ENCODE results near the gene FKBP1A. TPM values are rescaled to one million over a fixed set of nuclear protein-coding genes. Genes with fewer than 3 reads are reported as not detected.

The FKBP1A gene
- total and polyA plus RNA-seq, 8 donors = 33.0 to 283 (median 149) TPM

DNA sequence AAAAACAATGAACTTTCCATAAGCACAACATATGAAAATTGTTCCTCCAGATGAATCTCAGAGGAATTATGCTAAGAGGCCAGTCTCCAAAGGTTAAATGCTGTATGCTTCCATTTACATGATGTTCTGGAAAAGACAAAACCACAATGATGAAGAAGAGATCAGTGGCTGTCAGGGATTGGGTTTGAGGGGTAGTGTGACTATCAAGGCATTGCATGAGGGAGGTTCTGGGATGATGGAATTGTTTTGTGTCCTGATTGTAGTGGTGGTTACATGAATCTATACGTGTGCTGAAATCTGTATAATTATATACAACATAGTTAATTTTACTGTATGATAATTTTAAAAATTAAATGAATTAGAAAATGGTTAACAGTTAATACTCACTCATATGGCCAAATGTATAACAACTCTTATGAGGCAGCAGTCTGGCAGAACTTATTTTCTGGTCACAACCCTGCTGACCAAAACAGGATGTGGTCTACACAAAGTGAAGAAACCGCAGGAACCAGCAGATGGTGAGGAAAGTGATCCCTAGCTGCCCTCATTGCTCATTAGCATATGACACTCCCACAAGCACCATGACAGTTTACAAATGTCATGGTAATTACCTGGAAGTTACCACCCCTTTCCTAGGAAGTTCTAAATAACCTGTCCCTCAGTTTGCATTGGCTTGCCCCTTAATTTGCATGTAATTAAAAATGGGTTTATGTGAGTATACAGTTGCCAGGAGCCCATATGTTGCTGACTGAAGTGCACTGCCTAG is 41.9 kb upstream of the FKBP1A start:
- no peak overlapping the region for H3K27ac ChIP-seq
- intact Hi-C loops (cut with DNase I; ENCODE audit: low total_unique reads) = loop anchor here (5.0 kb wide), 1 partner anchor 122 kb away; no protein-coding TSS in a partner anchor
- H3K27me3 ChIP-seq = no peaks in the 10 kb centered on the region
- no peaks in the 10 kb centered on the region for H3K9me3 ChIP-seq
- H3K36me3 ChIP-seq = peaks cover 0 to 8% (median 5%) of the 10 kb centered on the region in 4 donors
- TF ChIP-seq POLR2A (IDR thresholded peaks at IDR 0.05) = no peak
- no peak for TF ChIP-seq POLR2AphosphoS5 (IDR thresholded peaks at IDR 0.05)
- TF ChIP-seq, protein P1, sequence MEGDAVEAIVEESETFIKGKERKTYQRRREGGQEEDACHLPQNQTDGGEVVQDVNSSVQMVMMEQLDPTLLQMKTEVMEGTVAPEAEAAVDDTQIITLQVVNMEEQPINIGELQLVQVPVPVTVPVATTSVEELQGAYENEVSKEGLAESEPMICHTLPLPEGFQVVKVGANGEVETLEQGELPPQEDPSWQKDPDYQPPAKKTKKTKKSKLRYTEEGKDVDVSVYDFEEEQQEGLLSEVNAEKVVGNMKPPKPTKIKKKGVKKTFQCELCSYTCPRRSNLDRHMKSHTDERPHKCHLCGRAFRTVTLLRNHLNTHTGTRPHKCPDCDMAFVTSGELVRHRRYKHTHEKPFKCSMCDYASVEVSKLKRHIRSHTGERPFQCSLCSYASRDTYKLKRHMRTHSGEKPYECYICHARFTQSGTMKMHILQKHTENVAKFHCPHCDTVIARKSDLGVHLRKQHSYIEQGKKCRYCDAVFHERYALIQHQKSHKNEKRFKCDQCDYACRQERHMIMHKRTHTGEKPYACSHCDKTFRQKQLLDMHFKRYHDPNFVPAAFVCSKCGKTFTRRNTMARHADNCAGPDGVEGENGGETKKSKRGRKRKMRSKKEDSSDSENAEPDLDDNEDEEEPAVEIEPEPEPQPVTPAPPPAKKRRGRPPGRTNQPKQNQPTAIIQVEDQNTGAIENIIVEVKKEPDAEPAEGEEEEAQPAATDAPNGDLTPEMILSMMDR (IDR thresholded peaks at IDR 0.05) = no peak
- no peak for TF ChIP-seq EP300 (IDR thresholded peaks at IDR 0.05)
- no peak overlapping the region for H3K4me3 ChIP-seq
- peaks cover 0 to 13% (median 3%) of the 10 kb centered on the region in 4 donors for H3K4me1 ChIP-seq
- WGBS, 5 donors = 55 to 71% (median 67%) methylated on average over 2 of the region's 2 CpGs
- DNase-seq = peak; percentile 30 to 67

DNA sequence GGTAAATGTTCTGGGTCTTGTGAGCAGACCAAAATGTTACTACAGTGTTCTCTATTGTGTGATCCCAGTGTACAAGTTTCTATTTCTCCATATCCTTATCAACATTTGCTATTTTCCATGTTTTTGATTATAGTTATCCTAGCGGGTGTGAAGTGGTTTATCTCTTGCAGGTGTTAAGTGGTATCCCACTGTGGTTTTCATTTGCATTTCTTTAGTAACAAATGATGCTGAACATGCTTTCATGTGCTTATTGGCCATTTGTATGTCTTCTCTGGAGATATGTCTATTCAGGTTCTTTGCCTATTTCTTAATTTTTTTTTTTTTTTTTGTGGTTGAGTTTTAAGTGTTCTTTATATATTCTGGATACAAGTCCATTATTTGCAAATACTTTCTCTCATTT is 38.3 kb upstream of the FKBP1A start:
- no peak for DNase-seq
- no peaks in the 10 kb centered on the region for H3K36me3 ChIP-seq
- peaks cover 0 to 13% (median 0%) of the 10 kb centered on the region in 4 donors for H3K4me1 ChIP-seq
- no peak overlapping the region for H3K27ac ChIP-seq
- no peak overlapping the region for H3K4me3 ChIP-seq
- H3K27me3 ChIP-seq = peaks cover 0 to 11% (median 0%) of the 10 kb centered on the region in 3 donors
- no peaks in the 10 kb centered on the region for H3K9me3 ChIP-seq
- 7 to 35% (median 27%) methylated on average over 1 of the region's 1 CpG for WGBS, 5 donors
- intact Hi-C loops (cut with DNase I; ENCODE audit: low total_unique reads) = no loop called here
- TF ChIP-seq EP300 (IDR thresholded peaks at IDR 0.05) (no peak), POLR2AphosphoS5 (IDR thresholded peaks at IDR 0.05) (no peak), POLR2A (IDR thresholded peaks at IDR 0.05) (no peak)
- TF ChIP-seq, protein P1 (IDR thresholded peaks at IDR 0.05) = no peak

DNA sequence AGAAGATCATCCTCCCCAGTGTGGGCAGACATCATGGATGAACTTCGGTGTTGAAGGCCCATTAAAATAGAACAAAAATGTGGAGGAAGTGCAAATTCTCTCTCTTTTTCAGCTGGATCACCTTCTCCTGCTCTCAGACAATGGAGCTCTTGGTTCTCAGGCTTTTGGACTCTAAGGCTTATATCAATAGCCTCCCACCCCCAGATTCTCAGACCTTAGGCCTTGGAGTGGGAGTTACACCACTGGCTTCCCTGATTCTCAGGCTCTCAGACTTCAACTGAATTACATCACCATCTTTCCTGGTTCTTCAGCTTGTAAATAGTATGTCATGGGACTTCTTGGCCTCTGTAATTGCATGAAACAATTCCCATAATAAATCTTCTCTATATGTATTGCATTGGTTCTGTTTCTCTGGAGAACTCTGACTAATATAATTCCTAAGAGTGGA is 37.2 kb upstream of the FKBP1A start:
- Histone ChIP-seq H3K4me1 (peaks cover 0 to 9% (median 0%) of the 10 kb centered on the region in 4 donors), H3K4me3 (no peak overlapping the region), H3K27ac (no peak overlapping the region), H3K9me3 (no peaks in the 10 kb centered on the region), H3K27me3 (peaks cover 0 to 11% (median 0%) of the 10 kb centered on the region in 3 donors), H3K36me3 (no peaks in the 10 kb centered on the region)
- TF ChIP-seq EP300 (IDR thresholded peaks at IDR 0.05) = no peak
- TF ChIP-seq, protein P1 (IDR thresholded peaks at IDR 0.05) = no peak
- no peak for TF ChIP-seq POLR2A (IDR thresholded peaks at IDR 0.05)
- no peak for TF ChIP-seq POLR2AphosphoS5 (IDR thresholded peaks at IDR 0.05)
- 79 to 100% (median 88%) methylated on average over 1 of the region's 1 CpG for WGBS, 5 donors
- peak in 1 of 2 donors; percentile 45 for DNase-seq
- intact Hi-C loops (cut with DNase I; ENCODE audit: low total_unique reads) = no loop called here

DNA sequence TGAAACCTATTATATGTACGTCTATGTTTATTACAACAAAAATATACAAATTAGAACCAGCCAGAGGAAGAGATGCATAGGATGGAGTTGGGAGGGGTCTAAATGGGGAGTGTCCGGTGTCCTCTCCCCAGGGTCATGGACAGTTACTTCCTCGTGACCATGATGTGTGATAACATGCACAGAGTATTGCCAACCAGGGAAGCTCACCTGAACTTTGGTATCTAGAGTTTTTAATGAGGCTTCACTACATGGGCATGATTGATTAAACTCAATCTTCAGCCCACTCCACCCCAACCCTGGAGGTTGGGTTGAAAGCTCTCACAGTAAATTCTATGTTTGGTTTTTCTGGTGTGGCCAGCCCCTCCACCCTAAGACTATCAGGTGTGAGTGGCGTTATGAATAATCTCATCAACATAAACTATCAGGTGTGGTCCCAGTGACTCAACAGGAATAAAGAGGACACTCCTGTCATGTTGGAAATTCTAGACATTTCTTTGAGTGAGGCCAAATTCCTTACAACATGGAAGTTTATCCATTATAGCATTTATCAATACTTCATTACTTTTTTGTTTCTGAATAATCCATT is 36.4 kb upstream of the FKBP1A start:
- Histone ChIP-seq H3K4me1 (peaks cover 0 to 1% (median 0%) of the 10 kb centered on the region in 4 donors), H3K9me3 (no peaks in the 10 kb centered on the region), H3K27ac (no peak overlapping the region), H3K36me3 (no peaks in the 10 kb centered on the region), H3K27me3 (peaks cover 0 to 11% (median 0%) of the 10 kb centered on the region in 3 donors), H3K4me3 (no peak overlapping the region)
- 73 to 78% (median 76%) methylated on average over 4 of the region's 4 CpGs for WGBS, 5 donors
- TF ChIP-seq EP300 (IDR thresholded peaks at IDR 0.05) (no peak), POLR2A (IDR thresholded peaks at IDR 0.05) (no peak), POLR2AphosphoS5 (IDR thresholded peaks at IDR 0.05) (no peak)
- TF ChIP-seq, protein P1 (IDR thresholded peaks at IDR 0.05) = no peak
- no peak for DNase-seq
- intact Hi-C loops (cut with DNase I; ENCODE audit: low total_unique reads) = no loop called here

Measured in stomach (tissue), 9 donors.